ENCODE data around the gene FAM13A. TPM values are rescaled to one million over a fixed set of nuclear protein-coding genes. Genes with fewer than 3 reads are reported as not detected.

FAM13A gene
- total and polyA plus RNA-seq, 2 of the 13 experiments (the other 11 are each of a cell fraction or from before 2014, with no cell fraction given) = 1.2 to 36.2 TPM

- BruUV-seq (replicated peaks) = no TSS peak
- Histone ChIP-seq H3K4me3 (replicated peaks in 1 of 3; ENCODE audit: insufficient read depth in 1 of 3, low read depth in 2 of 3, low read length in 3 of 3) (no peak overlapping the region), H3K36me3 (replicated peaks in 1 of 2; ENCODE audit: control insufficient read depth in 1 of 2, insufficient read depth in 2 of 2, low read length in 2 of 2) (no peaks in the 10 kb centered on the region), H4K20me1 (ENCODE audit: insufficient read depth, low read length) (no peaks in the 10 kb centered on the region), H3K79me2 (ENCODE audit: insufficient read depth, low read length) (no peaks in the 10 kb centered on the region), H3K9ac (ENCODE audit: insufficient read depth, low read depth, low read length) (no peak overlapping the region), H3K4me1 (ENCODE audit: insufficient read depth, low read length) (0 out of 2 replicates have a peak, but pooled peaks cover 8% of the 10 kb centered on the region), H2AFZ (ENCODE audit: low read length) (peak overlapping the region; percentile 86), H3K9me3 (ENCODE audit: low read length) (no peaks in the 10 kb centered on the region), H3K4me2 (ENCODE audit: low read depth, low read length) (no peak overlapping the region), H3K27ac (ENCODE audit: extremely low read length, insufficient read depth, low read length) (no peak overlapping the region), H3K27me3 (ENCODE audit: control insufficient read depth in 1 of 2, insufficient read depth in 2 of 2, low read length in 2 of 2) (no peaks in the 10 kb centered on the region)
- CTCF ChIA-PET (ENCODE audit: low intra/inter-chr PET ratio, low total read pairs) = no interaction called here
- DNase-seq (ENCODE audit: low spot score) = no peak
- no peak for FAIRE-seq
- intact Hi-C loops (cut with micrococcal nuclease; ENCODE audit: unreplicated experiment) = no loop called here
- in situ Hi-C loops (cut with HindIII; ENCODE audit: extremely low pct_ligation_motif_present, low pct_unique_long_range_greater_than_20kb) = no loop called here
- POLR2A ChIA-PET = no interaction called here
- ATAC-seq = no peak
- TF ChIP-seq JDP2 (CRISPR knock-in tag; IDR thresholded peaks at IDR 0.05; ENCODE audit: borderline replicate concordance) (no peak), NFRKB (IDR thresholded peaks at IDR 0.05) (no peak), ZNF318 (CRISPR knock-in tag; IDR thresholded peaks at IDR 0.05) (no peak), ZFP90 (CRISPR knock-in tag; IDR thresholded peaks at IDR 0.05; ENCODE audit: borderline replicate concordance) (no peak), ZNF232 (CRISPR knock-in tag; IDR thresholded peaks at IDR 0.05; ENCODE audit: borderline replicate concordance) (no peak), NR2F2 (IDR thresholded peaks at IDR 0.05; ENCODE audit: borderline replicate concordance, low read depth) (no peak), SOX13 (IDR thresholded peaks at IDR 0.05) (no peak), SOX13 (CRISPR knock-in tag; conservative IDR thresholded peaks at IDR 0.05 in 1 of 2, IDR thresholded peaks at IDR 0.05 in 1 of 2) (no peak), ZNF407 (CRISPR knock-in tag; IDR thresholded peaks at IDR 0.05; ENCODE audit: not compliant biosample characterization) (no peak)
Observed at GRCh38 chr4:88991746-88992145, 65.2 kb downstream of the FAM13A start.
